HG03342 (cell line): ENCODE data around the gene SLC9A9.

Experiments used
- ATAC-seq: cut with Tn5 transposase; IDR thresholded peaks from one replicate; pipeline ENCODE4 v1.9.1; 2021; ENCODE audit warnings: mild to moderate bottlenecking, moderate library complexity; ENCODE audit not compliant: unreplicated experiment

The SLC9A9 gene

GRCh38 chr3:143848704-143849103 is 436 bp upstream of the SLC9A9 start:
- peak; percentile 2 for ATAC-seq

- ATAC-seq, result no peak
Measured at GRCh38 chr3:143843587-143843986, 4.7 kb downstream of the SLC9A9 start.

- ATAC-seq, result no peak
Measured at GRCh38 chr3:143840636-143841035, 7.6 kb downstream of the SLC9A9 start.

- ATAC-seq, result peak; percentile 76
Measured at GRCh38 chr3:143839980-143840379, 8.3 kb downstream of the SLC9A9 start.

- no peak for ATAC-seq
Measured at GRCh38 chr3:143837076-143837475, 11.2 kb downstream of the SLC9A9 start.

- ATAC-seq, result no peak
Measured at GRCh38 chr3:143835312-143835711, 13.0 kb downstream of the SLC9A9 start.

- peak; percentile 44 for ATAC-seq
Measured at GRCh38 chr3:143832433-143832832, 15.8 kb downstream of the SLC9A9 start.

- peak; percentile 87 for ATAC-seq
Measured at GRCh38 chr3:143831994-143832393, 16.3 kb downstream of the SLC9A9 start.

- peak; percentile 36 for ATAC-seq
Measured at GRCh38 chr3:143831208-143831607, 17.1 kb downstream of the SLC9A9 start.

- no peak for ATAC-seq
Measured at GRCh38 chr3:143830786-143831185, 17.5 kb downstream of the SLC9A9 start.

GRCh38 chr3:143830063-143830462 is 18.2 kb downstream of the SLC9A9 start:
- ATAC-seq, result no peak

- ATAC-seq, result no peak
Measured at GRCh38 chr3:143827425-143827824, 20.8 kb downstream of the SLC9A9 start.

GRCh38 chr3:143826296-143826695 is 22.0 kb downstream of the SLC9A9 start:
- ATAC-seq, result no peak

- ATAC-seq, result peak; percentile 76
Measured at GRCh38 chr3:143825513-143825912, 22.8 kb downstream of the SLC9A9 start.

- ATAC-seq, result no peak
Measured at GRCh38 chr3:143824735-143825385, 23.4 kb downstream of the SLC9A9 start.

- no peak for ATAC-seq
Measured at GRCh38 chr3:143822798-143823197, 25.5 kb downstream of the SLC9A9 start.

GRCh38 chr3:143822374-143822773 is 25.9 kb downstream of the SLC9A9 start:
- no peak for ATAC-seq

- ATAC-seq, result no peak
Measured at GRCh38 chr3:143821862-143822261, 26.4 kb downstream of the SLC9A9 start.

- ATAC-seq, result no peak
Measured at GRCh38 chr3:143820466-143821221, 27.6 kb downstream of the SLC9A9 start.

GRCh38 chr3:143819890-143820289 is 28.4 kb downstream of the SLC9A9 start:
- ATAC-seq, result no peak

- ATAC-seq, result peak; percentile 56
Measured at GRCh38 chr3:143814443-143814889, 33.8 kb downstream of the SLC9A9 start.

GRCh38 chr3:143812481-143812880 is 35.8 kb downstream of the SLC9A9 start:
- no peak for ATAC-seq
